Activated naive CD8-positive, alpha-beta T cell (primary cell): ENCODE data around the gene PHF20.
"Not testable (repeated sequence)": the region's sequence is repeated elsewhere in the genome, so short reads cannot be mapped to it uniquely, and the experiment has no call there.

ENCODE experiments used
- H3K27ac Mint-ChIP-seq: one replicate; pipeline ENCODE4 v1.8.0; 2021; ENCODE audit warnings: mixed read lengths
- H3K27me3 Mint-ChIP-seq: one replicate; pipeline ENCODE4 v1.8.0; 2021; ENCODE audit warnings: mixed read lengths
- H3K36me3 Mint-ChIP-seq: one replicate; pipeline ENCODE4 v1.8.0; 2021; ENCODE audit warnings: mixed read lengths
- H3K4me1 Mint-ChIP-seq: one replicate; pipeline ENCODE4 v1.8.0; 2021; ENCODE audit warnings: low read depth, mixed read lengths
- H3K4me3 Mint-ChIP-seq: one replicate; pipeline ENCODE4 v1.8.0; 2021; ENCODE audit warnings: mild to moderate bottlenecking, mixed read lengths
- H3K9me3 Mint-ChIP-seq: one replicate; pipeline ENCODE4 v1.8.0; 2021; ENCODE audit warnings: low read depth, mixed read lengths

PHF20 gene

DNA sequence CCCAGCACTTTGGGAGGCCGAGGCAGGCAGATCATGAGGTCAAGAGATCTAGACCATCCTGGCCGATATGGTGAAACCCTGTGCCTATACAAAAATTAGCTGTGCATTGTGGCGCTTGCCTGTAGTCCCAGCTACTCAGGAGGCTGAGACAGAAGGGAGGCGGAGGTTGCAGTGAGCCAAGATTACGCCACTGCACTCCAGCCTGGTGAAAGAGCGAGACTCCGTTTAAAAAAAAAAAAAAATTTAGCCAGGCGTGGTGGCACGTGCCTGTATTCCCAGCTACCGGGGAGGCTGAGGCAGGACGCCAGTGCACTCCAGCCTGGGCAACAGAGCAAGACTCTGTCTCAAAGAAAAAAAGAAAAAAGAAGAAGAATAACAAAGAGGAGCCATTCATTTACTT, 10.3 kb upstream of the PHF20 start:
- H3K9me3 Mint-ChIP-seq, H3K27ac Mint-ChIP-seq, H3K4me3 Mint-ChIP-seq, H3K27me3 Mint-ChIP-seq, H3K36me3 Mint-ChIP-seq: not testable (repeated sequence)
- peaks cover 15% of the 10 kb centered on the region for H3K4me1 Mint-ChIP-seq

DNA sequence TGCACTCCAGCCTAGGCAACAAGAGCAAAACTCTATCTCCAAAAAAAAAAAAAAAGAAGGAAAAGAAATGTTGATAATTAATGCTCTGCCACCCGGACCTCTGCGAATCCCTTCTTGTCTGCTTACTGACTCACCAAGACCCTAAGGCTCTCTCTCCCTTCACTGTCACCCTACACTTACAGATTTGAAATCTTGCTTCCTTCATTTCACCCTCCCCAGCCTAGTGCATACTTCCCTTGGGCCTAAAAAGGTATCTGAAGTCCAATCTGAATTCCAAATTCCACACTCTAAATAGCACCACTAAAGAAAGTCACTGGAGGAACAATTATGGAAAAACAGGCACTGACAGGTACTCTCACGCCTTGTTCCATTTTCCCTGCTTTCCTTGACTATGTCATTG, 9.4 kb upstream of the PHF20 start:
- peaks cover 17% of the 10 kb centered on the region for H3K4me1 Mint-ChIP-seq

DNA sequence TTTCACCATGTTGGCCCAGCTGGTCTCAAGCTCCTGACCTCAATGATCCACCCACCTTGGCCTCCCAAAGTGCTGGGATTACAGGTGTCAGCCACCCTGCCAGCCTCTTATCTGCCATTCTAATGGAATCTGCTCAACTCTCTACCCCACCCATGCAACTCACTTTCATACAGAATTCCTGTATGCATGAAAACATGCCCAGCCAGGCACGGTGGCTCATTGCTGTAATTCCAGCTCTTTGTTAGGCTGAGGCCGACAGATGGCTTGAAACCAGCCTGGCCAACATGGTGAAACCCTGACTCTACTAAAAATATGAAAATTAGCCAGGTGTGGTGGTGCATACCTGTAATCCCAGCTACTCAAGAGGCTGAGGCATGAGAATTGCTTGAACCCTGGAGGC, 6.9 kb upstream of the PHF20 start:
- not testable (repeated sequence) for H3K4me3 Mint-ChIP-seq, H3K9me3 Mint-ChIP-seq, H3K36me3 Mint-ChIP-seq, H3K27me3 Mint-ChIP-seq
- H3K27ac Mint-ChIP-seq: peak overlapping the region; percentile 22
- peaks cover 39% of the 10 kb centered on the region for H3K4me1 Mint-ChIP-seq

More for the DNA sequence above, 9.4 kb upstream of the PHF20 start:
- Mint-ChIP-seq H3K4me3 (no peak overlapping the region), H3K36me3 (peaks cover 2% of the 10 kb centered on the region), H3K27me3 (no peaks in the 10 kb centered on the region), H3K27ac (no peak overlapping the region), H3K9me3 (no peaks in the 10 kb centered on the region)

DNA sequence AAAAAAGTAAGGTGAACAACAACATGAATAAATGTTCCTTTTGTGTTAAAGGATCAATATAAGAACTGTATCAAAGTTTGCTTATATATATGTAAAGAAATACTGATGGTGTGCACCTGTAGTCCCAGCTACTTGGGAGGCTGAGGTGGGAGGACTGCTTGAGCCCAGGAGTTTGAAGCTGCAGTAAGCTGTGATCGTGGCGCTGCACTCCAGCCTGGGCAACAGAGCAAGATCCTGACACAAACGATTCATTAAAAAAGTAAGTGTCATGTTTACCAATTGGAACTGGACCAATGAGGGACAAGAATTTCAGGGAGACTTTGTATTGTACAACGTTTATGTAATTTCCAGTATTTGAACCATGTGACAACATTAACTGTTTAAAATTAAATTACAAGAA, 5.0 kb upstream of the PHF20 start:
- no peak overlapping the region for H3K4me3 Mint-ChIP-seq
- H3K27ac Mint-ChIP-seq: peak overlapping the region; percentile 100
- peaks cover 6% of the 10 kb centered on the region for H3K9me3 Mint-ChIP-seq
- H3K4me1 Mint-ChIP-seq: peaks cover 54% of the 10 kb centered on the region
- no peaks in the 10 kb centered on the region for H3K27me3 Mint-ChIP-seq
- H3K36me3 Mint-ChIP-seq: peaks cover 2% of the 10 kb centered on the region

DNA sequence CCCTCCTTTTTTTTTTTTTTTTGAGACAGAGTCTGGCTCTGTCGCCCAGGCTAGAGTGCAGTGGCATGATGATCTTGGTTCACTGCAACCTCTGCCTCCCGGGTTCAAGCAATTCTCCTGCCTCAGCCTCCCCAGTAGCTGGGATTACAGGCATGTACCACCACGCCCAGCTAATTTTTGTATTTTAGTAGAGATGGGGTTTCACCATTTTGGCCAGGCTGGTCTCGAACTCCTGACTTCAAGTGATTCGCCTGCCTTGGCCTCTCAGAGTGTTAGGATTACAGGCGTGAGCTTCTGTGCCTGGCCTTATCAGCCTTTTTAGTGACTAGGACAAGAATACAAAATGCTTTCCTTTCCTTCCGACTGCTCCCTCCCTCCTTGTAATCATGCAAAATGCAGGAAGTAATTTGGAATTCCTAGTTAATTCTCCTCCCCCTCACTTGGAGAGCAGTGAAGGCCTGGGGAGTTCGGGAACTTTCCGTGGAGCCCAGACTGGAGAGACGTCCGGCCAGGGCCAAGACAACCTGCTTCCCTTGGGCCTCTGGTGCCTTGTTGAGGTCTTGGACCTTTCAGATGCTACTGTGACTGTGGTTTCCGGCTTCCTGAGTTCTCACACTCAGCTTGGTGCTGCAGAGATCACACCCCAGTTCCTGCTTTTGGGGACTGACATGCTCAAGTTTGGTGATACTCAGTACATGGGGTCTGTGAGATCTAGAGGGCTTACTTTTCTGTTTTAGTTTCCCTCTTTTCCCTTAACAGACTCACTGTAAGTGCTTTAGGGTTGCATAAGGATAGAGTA, 3.9 kb upstream of the PHF20 start:
- peak overlapping the region; percentile 82 for H3K4me3 Mint-ChIP-seq
- peaks cover 50% of the 10 kb centered on the region for H3K4me1 Mint-ChIP-seq
- H3K9me3 Mint-ChIP-seq: peaks cover 6% of the 10 kb centered on the region

DNA sequence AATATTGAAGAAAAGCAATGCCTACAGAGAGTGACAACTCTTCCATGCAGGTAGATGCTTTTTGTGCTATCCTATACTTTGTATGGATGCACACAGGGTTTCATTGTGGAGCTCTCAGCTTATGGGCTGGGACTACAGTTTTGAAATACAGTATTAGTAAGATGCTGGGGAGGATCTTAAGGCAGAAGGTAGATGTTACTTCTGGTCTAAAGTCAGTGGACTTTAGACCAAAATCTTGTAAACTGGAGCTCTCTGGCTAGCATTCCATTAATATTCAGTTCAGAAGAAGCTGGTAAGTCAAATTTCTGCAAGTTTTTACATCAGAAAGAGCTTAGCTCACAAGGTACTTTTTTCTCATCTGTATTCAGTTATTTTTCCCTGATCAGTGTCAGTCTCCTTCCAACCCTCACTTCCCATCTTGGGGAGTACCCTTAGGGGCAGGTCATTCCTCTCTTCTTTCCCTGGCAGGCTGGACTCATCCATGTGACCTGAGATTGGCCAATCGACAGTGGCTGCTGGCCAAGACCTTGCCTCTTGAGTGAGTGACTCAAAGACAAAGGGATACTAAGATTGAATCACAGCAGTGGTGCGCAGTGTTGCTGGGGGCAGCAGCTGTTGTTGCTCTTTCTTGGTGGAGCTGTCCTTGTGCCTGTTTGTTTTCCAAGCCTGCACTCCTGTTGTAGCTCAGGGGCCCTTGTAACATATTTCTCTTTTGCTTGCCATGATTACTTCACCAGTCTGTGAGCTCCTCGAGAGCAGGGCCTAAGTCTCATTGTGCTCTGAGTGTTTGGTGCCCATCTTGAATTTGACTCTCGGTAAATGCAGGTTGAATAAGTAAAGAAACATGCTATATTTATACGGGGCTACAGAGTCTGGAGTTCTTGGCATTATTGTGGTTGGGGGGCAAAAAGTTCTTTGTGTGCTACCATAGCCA, 2.8 kb upstream of the PHF20 start:
- Mint-ChIP-seq H3K36me3 (peaks cover 4% of the 10 kb centered on the region), H3K27me3 (no peaks in the 10 kb centered on the region), H3K4me1 (peaks cover 60% of the 10 kb centered on the region)

More for the DNA sequence above, 3.9 kb upstream of the PHF20 start:
- H3K27ac Mint-ChIP-seq: peak overlapping the region; percentile 100
- H3K27me3 Mint-ChIP-seq: no peaks in the 10 kb centered on the region
- H3K36me3 Mint-ChIP-seq: no peaks in the 10 kb centered on the region

DNA sequence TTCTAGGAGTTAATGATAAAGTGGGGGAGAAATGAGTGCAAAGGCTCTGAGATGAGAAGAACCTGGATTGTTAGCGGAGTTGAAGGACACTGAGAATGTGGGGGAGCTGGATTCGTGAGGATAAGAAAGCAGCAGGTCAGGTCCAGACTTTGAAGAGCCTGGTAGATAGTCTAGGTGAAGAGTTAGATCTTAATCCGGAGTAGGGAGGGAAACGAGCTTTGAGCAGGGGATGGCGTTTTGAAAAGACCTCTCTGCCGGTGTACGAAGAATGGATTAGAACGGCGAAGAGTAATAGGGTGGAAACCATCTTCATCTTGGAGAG, 487 bp upstream of the PHF20 start:
- Mint-ChIP-seq H3K9me3 (peaks cover 6% of the 10 kb centered on the region), H3K27me3 (no peaks in the 10 kb centered on the region), H3K36me3 (peaks cover 7% of the 10 kb centered on the region), H3K27ac (peak overlapping the region; percentile 96), H3K4me3 (peak overlapping the region; percentile 80), H3K4me1 (peaks cover 76% of the 10 kb centered on the region)

More for the DNA sequence above, 2.8 kb upstream of the PHF20 start:
- Mint-ChIP-seq H3K27ac (peak overlapping the region; percentile 100), H3K4me3 (peak overlapping the region; percentile 82), H3K9me3 (peaks cover 6% of the 10 kb centered on the region)

DNA sequence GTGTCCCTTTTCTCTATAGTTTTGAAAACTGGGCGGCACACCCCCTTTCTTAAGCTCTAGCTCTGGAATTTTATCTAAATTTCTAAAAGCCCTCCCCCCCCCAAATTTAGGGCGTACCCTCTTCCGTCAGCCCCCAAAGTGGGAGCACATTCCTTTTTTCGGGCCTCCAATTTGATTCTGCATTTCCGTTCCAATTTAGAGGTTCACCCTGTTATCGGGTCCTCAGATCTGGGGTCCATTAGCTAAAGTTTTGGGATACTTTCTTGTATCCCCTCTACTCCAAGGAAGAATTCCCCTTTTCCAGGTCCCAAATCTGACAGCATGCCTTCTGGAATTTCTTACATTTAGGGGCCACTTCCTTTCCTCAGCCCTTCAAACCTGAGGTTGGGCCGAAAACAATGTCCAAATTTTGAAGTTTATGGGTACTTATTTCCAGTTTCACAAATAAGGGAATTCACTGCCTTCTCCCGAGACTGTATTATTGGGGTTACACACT, 796 bp downstream of the PHF20 start:
- Mint-ChIP-seq H3K27me3 (no peaks in the 10 kb centered on the region), H3K4me1 (peaks cover 83% of the 10 kb centered on the region)

DNA sequence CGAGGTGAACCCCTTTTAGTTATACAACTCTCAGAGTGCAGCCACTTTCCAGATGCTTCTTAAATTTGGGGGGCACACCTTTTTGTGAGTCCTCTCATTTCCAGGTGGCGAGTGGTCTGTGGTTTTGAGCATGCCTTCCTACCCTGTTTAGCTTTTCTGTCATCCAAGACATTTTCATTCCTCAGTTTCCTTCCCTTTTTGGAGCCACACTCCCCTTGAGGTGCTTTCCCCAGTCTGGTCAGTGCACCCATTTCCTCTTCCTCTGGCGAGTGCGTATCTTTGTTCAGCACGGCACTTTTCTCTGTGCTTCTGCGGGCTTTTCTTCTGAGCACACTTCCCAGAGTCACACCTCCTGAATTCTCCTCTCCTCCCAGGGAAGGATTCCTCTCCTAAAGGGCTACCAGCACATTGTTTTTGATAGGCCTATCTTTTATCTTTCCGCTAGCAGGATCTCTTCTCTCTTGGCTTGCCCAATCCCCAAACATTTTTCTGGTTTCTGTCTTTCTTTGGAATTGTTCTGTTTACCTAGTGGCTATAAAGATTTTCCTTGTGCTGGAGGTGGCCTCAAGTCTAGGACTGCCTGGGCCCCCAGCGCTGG, 1.4 kb downstream of the PHF20 start:
- Mint-ChIP-seq H3K27me3 (no peaks in the 10 kb centered on the region), H3K4me3 (peak overlapping the region; percentile 91), H3K4me1 (peaks cover 81% of the 10 kb centered on the region), H3K27ac (peak overlapping the region; percentile 92), H3K9me3 (peaks cover 6% of the 10 kb centered on the region), H3K36me3 (peaks cover 11% of the 10 kb centered on the region)

More for the DNA sequence above, 796 bp downstream of the PHF20 start:
- Mint-ChIP-seq H3K36me3 (peaks cover 11% of the 10 kb centered on the region), H3K27ac (peak overlapping the region; percentile 92), H3K9me3 (peaks cover 6% of the 10 kb centered on the region), H3K4me3 (peak overlapping the region; percentile 91)

DNA sequence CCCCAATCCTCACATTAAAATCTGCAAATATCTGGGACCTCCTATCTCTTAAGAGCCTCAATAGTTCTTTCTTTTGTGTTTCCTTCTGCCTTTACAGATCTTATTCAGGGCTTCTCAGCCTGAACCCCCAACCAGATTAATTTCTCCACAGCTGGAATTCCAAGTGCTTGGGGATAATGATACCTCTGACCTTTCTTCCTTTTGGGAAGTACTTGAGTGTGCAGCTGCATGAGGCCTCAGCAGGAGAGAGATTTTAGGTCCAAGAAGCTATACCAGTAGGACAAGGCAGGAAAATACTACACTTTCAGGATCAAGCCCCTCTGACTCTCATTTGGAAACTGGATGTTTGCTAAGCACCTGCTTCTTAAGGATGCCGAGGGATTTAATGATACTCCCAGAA, 2.6 kb downstream of the PHF20 start:
- H3K4me3 Mint-ChIP-seq: peak overlapping the region; percentile 91

DNA sequence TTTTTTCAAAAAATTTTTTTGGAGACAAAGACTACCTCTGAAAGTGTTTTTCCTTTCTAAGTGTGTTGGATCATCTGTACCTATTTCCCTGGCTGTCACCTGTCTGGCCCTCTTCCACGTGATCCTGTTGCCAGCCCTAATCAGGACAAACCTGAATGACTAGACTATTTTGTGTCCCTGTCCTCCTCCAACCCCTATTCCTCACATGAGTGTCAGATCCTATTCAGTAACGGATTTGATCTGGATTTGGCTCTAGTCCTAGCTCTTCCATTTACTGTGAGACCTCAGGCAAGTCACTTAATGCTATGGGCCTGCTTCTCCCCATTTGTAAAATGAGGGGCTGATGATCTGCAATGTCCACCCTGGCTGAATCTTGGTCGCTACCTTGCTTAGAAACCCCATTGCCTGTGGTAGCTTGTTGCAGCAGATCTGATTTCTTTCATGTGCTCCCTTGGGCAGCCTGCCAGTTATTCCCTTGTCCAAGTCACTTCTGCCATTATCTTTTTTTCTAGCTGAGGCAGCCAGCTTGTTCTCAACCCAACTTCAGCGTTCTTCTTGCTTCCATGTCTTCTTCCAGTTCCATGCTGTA, 4.8 kb downstream of the PHF20 start:
- Mint-ChIP-seq H3K4me1 (peaks cover 65% of the 10 kb centered on the region), H3K9me3 (peaks cover 1% of the 10 kb centered on the region), H3K27me3 (no peaks in the 10 kb centered on the region), H3K36me3 (peaks cover 13% of the 10 kb centered on the region), H3K27ac (peak overlapping the region; percentile 72), H3K4me3 (peak overlapping the region; percentile 55)

More for the DNA sequence above, 2.6 kb downstream of the PHF20 start:
- Mint-ChIP-seq H3K36me3 (peaks cover 13% of the 10 kb centered on the region), H3K9me3 (peaks cover 6% of the 10 kb centered on the region), H3K27me3 (no peaks in the 10 kb centered on the region), H3K4me1 (peaks cover 75% of the 10 kb centered on the region), H3K27ac (peak overlapping the region; percentile 62)

DNA sequence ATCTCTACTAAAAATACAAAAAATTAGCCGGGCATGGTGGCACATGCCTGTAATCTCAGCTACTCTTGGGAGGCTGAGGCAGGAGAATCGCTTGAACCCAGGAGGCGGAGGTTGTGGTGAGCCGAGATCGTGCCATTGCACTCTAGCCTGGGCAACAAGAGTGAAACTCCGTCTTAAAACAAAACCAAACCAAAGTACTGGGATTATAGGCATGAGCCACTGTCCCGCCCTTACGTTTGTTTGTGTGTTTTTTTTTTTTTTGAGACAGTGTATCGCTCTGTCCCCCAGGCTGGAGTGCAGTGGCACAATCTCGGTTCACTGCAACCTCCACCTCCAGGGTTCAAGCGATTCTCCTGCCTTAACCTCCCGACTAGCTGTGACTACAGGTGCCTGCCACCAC, 12.0 kb downstream of the PHF20 start:
- peaks cover 27% of the 10 kb centered on the region for H3K4me1 Mint-ChIP-seq
- H3K27me3 Mint-ChIP-seq, H3K4me3 Mint-ChIP-seq: not testable (repeated sequence)

DNA sequence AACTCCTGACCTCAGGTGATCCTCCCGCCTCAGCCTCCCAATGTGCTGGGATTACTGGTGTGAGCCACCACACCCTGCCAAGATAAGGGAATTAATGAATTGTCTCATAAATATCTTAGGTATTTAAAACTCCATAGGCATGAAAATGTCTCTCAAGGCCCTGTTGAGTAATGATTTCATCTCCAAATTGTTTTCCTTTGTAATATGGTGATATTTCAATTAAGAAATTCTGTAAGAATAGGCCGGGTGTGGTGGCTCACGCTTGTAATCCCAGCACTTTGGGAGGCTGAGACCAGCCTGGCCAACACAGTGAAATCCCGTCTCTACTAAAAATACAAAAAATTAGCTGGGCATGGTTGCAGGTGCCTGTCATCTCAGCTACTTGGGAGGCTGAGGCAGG, 13.7 kb downstream of the PHF20 start:
- H3K36me3 Mint-ChIP-seq, H3K27me3 Mint-ChIP-seq, H3K4me3 Mint-ChIP-seq, H3K9me3 Mint-ChIP-seq, H3K27ac Mint-ChIP-seq: not testable (repeated sequence)
- peaks cover 25% of the 10 kb centered on the region for H3K4me1 Mint-ChIP-seq

More for the DNA sequence above, 12.0 kb downstream of the PHF20 start:
- not testable (repeated sequence) for H3K27ac Mint-ChIP-seq, H3K36me3 Mint-ChIP-seq, H3K9me3 Mint-ChIP-seq

DNA sequence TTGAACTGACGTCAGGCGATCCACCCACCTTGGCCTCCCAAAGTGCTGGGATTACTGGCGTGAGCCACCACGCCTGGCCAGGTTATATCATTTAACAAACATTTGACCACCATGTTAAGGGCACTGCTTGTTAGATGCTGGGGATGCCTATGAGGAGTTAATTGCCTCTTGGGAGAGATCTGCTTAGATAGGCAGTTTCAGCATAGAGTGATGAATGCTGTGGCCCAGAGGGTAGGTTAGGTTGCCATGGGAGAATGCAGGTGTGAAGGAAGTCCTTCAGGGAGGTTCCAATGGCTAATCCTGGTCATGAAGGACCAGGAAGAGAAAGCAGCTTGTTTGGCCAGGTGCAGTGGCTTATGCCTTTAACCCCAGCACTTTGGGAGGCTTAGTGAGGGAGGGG, 17.0 kb downstream of the PHF20 start:
- H3K27ac Mint-ChIP-seq: peak overlapping the region; percentile 34
- H3K4me3 Mint-ChIP-seq: no peak overlapping the region
- no peaks in the 10 kb centered on the region for H3K27me3 Mint-ChIP-seq

More for the DNA sequence above, 17.0 kb downstream of the PHF20 start:
- H3K36me3 Mint-ChIP-seq: no peaks in the 10 kb centered on the region
- H3K9me3 Mint-ChIP-seq: no peaks in the 10 kb centered on the region
- peaks cover 23% of the 10 kb centered on the region for H3K4me1 Mint-ChIP-seq
